ENCODE measurements around the gene ATXN3L. TPM values are rescaled to one million over a fixed set of nuclear protein-coding genes. Genes with fewer than 3 reads are reported as not detected.

Gene ATXN3L
- total RNA-seq (2014; rRNA removed; shearing (Covaris generic); ENCODE audit: low replicate concordance) = not detected in 2 replicates

- Histone ChIP-seq H3K4me3 (no peak within 1 kb of the TSS), H3K36me3 (no peaks in the 10 kb centered on the region), H3K27me3 (no peaks in the 10 kb centered on the region), H3K9me3 (no peaks in the 10 kb centered on the region)
- no peak for DNase-seq
Observed at GRCh38 chrX:13319953-13320352, at the start of gene ATXN3L. Gene ATXN3L (minus strand): TSS chrX:13320053. CDS start chrX:13319934, 119 bp downstream.

GRCh38 chrX:13369256-13370030 lies 49.6 kb upstream of the ATXN3L start:
- no peaks in the 10 kb centered on the region for H3K36me3 ChIP-seq
- H3K9me3 ChIP-seq = no peaks in the 10 kb centered on the region
- no peak for DNase-seq
- H3K4me3 ChIP-seq = no peak overlapping the region
- no peaks in the 10 kb centered on the region for H3K27me3 ChIP-seq

DNA sequence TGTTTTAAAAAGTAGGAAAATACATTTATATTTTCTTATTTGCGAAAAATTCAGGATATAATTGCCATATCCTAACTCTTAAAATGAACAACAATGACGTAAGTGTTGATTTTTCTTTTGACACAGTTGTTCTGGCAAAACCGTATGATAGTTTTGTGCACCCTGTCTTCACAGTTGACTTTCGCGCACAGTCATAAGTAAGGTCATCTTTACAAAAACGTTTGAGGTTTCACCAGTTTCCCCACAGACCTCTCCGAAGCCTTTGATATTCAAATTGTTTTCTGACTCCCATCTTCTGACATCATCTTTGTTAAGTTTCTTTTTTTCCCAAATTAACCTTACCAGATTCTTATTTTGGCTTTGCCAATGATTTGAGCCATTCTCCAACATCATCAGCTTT lies 48.1 kb upstream of the ATXN3L start:
- Histone ChIP-seq H3K9me3 (no peaks in the 10 kb centered on the region), H3K36me3 (no peaks in the 10 kb centered on the region), H3K27me3 (no peaks in the 10 kb centered on the region), H3K4me3 (no peak overlapping the region)
- DNase-seq = no peak

DNA sequence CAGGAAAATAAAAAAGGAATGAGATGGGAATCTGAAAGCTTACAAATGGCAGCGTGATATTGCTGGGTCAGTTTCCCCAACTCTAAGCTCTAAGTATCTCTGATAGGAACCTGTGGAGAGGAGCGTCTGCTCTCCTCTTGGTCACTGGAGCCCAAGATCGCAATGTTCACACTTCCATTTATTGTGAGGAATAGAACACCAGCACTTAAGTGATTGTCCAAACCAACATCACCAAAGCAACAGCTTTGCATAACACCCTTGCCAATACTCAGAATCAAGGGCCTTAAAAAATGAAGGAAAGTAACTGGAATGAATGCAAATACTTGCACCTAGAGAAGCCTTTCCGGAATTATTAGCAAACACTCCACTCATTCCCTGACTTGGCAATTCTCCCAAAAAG lies 46.8 kb upstream of the ATXN3L start:
- Histone ChIP-seq H3K27me3 (no peaks in the 10 kb centered on the region), H3K4me3 (no peak overlapping the region), H3K36me3 (no peaks in the 10 kb centered on the region), H3K9me3 (no peaks in the 10 kb centered on the region)
- DNase-seq = no peak

DNA sequence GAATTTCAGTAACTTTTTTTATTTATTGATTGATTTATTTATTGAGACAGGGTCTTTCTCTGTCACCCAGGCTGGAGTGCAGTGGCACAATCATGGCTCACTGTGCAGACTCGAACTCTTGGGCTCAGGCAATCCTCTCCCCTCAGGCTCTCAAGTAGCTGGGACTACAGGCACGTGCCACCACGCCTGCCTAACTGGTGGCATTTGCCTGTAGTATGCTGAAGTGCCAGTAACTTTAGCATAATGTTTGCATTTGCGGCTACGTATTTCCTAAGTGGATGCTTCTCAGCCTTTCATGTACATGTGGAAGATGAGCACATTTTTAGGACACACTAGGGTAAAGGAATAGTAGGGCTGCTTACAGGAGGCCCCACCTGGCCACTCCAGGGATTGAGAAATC lies 45.3 kb upstream of the ATXN3L start:
- Histone ChIP-seq H3K9me3 (no peaks in the 10 kb centered on the region), H3K27me3 (no peaks in the 10 kb centered on the region), H3K36me3 (no peaks in the 10 kb centered on the region), H3K4me3 (no peak overlapping the region)
- no peak for DNase-seq

GRCh38 chrX:13364230-13364857 lies 44.5 kb upstream of the ATXN3L start:
- Histone ChIP-seq H3K4me3 (no peak overlapping the region), H3K36me3 (no peaks in the 10 kb centered on the region), H3K9me3 (no peaks in the 10 kb centered on the region), H3K27me3 (no peaks in the 10 kb centered on the region)
- DNase-seq = peak; percentile 79

GRCh38 chrX:13360146-13360545 lies 40.3 kb upstream of the ATXN3L start:
- H3K9me3 ChIP-seq = no peaks in the 10 kb centered on the region
- H3K27me3 ChIP-seq = no peaks in the 10 kb centered on the region
- DNase-seq = no peak
- no peak overlapping the region for H3K4me3 ChIP-seq
- H3K36me3 ChIP-seq = no peaks in the 10 kb centered on the region

GRCh38 chrX:13357925-13358324 lies 38.1 kb upstream of the ATXN3L start:
- no peak for DNase-seq
- Histone ChIP-seq H3K27me3 (no peaks in the 10 kb centered on the region), H3K4me3 (no peak overlapping the region), H3K36me3 (no peaks in the 10 kb centered on the region), H3K9me3 (no peaks in the 10 kb centered on the region)

DNA sequence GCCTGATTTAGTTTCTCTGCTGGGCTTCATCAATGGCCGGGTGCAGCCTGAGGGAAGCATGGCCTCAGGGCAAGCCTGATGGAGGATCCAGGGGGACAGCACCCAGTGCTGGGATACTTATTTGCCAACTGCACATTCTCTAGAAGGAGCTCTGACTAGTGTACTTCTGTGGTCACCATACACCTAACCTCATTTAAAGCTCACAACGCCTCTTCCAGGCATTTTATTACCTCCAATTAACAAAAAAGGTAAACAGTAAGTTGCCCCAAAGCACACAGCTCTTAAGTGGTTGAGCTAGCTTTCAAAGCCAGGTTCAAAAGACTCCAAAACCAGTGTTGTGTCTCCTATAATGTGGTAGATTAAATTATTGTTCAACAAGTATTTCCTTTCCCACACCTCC lies 26.8 kb upstream of the ATXN3L start:
- H3K9me3 ChIP-seq = no peaks in the 10 kb centered on the region
- no peak overlapping the region for H3K4me3 ChIP-seq
- DNase-seq = no peak
- no peaks in the 10 kb centered on the region for H3K36me3 ChIP-seq
- H3K27me3 ChIP-seq = no peaks in the 10 kb centered on the region

DNA sequence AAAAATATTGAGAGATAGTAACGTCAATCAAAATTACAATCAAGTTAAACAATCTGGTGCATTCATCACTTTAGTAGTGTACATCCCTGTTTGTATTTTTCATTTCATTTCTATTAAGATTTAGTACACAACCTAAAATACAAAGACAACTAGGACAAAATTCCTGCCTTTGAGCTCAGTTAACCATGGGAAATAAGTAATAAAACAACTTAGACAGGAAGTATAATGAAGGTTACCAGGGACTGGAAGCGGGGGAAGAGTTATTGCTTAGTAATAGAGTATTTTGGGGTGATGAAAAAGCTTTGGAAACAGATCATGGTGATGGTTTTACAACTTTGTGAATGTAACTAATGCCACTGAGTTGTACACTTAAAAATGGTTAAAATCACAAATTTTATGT lies 25.6 kb upstream of the ATXN3L start:
- DNase-seq = no peak
- H3K36me3 ChIP-seq = no peaks in the 10 kb centered on the region
- H3K27me3 ChIP-seq = no peaks in the 10 kb centered on the region
- H3K4me3 ChIP-seq = no peak overlapping the region
- H3K9me3 ChIP-seq = no peaks in the 10 kb centered on the region

DNA sequence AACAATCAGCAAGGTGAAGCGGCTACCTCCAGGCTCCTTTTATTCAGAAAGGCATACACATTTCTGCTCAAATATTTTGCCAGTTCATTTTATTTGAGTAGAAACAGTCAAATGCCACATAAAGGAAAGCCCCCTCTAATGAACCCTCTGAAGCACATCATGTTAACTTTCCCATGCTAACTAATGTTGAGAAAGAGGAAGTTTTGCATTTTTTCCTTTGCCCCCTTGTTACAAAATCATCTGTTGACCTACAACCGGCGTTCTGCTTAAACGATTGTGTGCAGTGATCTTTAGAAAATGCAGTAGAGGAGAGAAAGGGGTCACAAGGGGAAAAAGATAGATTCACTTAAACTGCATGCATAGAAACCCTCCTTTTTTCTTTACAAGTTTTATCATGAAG lies 25.2 kb upstream of the ATXN3L start:
- DNase-seq = no peak
- H3K9me3 ChIP-seq = no peaks in the 10 kb centered on the region
- H3K36me3 ChIP-seq = no peaks in the 10 kb centered on the region
- H3K27me3 ChIP-seq = no peaks in the 10 kb centered on the region
- no peak overlapping the region for H3K4me3 ChIP-seq

DNA sequence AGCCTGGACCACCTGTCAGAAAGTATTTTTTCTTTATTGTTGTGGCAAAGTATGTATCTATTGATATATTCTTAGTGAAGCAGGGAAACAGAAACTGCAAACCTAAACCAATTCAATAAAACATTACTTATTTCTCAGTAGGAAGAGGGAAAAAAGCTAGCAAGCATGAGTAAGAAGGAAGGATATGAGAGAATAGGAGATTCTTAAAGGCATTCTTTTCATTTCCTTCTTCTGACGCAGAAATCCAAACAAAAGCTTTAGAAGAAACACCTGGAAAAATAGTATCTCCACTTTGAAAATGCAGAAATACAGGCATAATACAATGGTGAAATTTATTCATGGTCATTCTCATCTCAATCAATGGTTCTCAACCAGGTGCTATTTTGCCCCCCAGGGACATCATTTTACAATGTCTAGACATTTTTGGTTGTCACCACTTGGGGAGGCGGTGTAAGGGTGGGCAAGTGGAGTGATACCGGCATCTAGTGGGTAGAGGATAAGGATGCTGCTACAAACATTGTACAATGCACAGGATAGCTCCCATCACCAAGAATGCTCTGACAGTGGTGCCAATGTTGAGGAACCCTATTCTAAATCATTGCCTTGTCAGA lies 21.7 kb upstream of the ATXN3L start:
- DNase-seq = no peak
- Histone ChIP-seq H3K27me3 (no peaks in the 10 kb centered on the region), H3K9me3 (no peaks in the 10 kb centered on the region), H3K36me3 (no peaks in the 10 kb centered on the region), H3K4me3 (no peak overlapping the region)

DNA sequence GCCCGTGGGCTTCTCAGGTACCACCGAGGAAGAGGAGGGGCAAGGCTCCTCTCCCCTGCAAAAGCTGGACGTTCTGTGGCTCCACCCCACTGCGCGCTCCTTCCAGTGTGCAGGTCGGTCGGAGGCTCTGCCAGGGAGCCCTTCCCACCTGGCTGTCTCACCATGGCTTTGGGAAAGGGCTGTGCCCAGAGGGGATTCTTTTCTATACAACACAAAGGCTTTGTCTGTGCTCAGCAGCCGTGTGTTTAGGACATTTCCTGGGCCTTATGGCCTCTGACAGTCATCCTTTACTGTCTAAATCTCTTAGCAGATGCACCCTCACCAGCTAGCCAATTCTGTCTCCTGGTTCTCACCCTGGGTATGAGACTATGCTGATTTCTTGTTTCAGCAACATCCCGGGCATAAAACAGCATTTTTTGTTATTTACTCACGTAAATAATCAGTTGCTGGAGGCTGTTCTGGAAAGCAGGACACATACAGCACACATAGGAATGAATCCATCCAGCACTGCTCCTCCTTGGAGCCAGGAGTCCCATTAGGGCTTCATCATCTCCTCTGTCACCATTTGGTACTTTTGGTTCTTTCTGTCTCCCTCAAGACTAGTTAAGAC lies 20.4 kb upstream of the ATXN3L start:
- no peaks in the 10 kb centered on the region for H3K27me3 ChIP-seq
- no peak overlapping the region for H3K4me3 ChIP-seq
- H3K9me3 ChIP-seq = no peaks in the 10 kb centered on the region
- H3K36me3 ChIP-seq = no peaks in the 10 kb centered on the region
- DNase-seq = peak; percentile 28

DNA sequence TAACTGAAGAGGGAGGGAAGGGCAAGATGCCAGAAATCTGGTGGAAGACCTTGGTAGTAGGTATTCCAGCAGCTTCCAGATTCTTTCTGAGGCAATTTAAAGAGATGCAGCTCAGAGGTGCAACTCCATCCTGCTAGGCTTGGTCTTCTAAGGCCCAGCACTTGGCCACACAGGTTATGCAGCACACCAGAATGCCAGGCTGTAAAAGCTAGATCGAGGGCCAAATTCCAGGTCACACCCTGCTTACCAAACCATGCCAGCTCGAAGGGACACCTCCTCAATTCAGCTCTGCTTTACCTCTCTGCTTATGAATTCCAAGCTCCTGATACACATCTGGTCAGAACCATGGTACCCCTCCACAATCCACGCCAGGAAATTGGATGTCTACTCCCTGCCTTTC lies 19.8 kb upstream of the ATXN3L start:
- Histone ChIP-seq H3K9me3 (no peaks in the 10 kb centered on the region), H3K4me3 (no peak overlapping the region), H3K36me3 (no peaks in the 10 kb centered on the region), H3K27me3 (no peaks in the 10 kb centered on the region)
- DNase-seq = no peak

- Histone ChIP-seq H3K4me3 (no peak overlapping the region), H3K27me3 (no peaks in the 10 kb centered on the region), H3K36me3 (no peaks in the 10 kb centered on the region), H3K9me3 (no peaks in the 10 kb centered on the region)
- DNase-seq = no peak
Observed at GRCh38 chrX:13338996-13339515, 19.2 kb upstream of the ATXN3L start.

GRCh38 chrX:13334491-13334890 lies 14.6 kb upstream of the ATXN3L start:
- Histone ChIP-seq H3K27me3 (no peaks in the 10 kb centered on the region), H3K4me3 (no peak overlapping the region), H3K9me3 (no peaks in the 10 kb centered on the region), H3K36me3 (no peaks in the 10 kb centered on the region)
- DNase-seq = no peak

DNA sequence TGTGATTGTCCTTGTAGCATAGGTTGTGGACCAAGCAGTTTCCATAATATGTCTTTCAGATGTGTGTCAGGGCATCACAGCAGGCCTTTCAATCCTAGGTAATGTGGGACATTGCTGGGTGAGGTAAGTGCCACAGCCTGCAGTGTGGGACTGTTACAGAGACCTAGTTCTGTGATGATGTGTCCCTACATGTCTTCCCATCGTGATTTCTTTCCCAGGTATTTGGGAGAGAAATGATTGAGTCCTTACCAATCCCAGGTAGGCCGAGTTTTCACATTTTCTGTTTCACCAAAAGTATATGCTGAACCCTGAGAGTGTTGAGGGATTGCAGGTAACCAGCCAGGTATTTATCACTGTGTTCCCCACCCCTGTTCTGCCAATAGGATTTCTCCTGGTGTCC lies 10.6 kb upstream of the ATXN3L start:
- H3K4me3 ChIP-seq = no peak overlapping the region
- no peak for DNase-seq
- H3K36me3 ChIP-seq = no peaks in the 10 kb centered on the region
- H3K9me3 ChIP-seq = no peaks in the 10 kb centered on the region
- H3K27me3 ChIP-seq = no peaks in the 10 kb centered on the region

Data from MG63 (cell line).